DOHH2 (cell line): ENCODE data around the gene RPL35.

Experiments used
- H3F3A ChIP-seq: fragments of 200-600 bp; sonication (generic), shearing (Covaris generic); 2 replicates; pipeline ENCODE4 v1.6.0; 2016; ENCODE audit warnings: antibody characterized with exemption, mild to moderate bottlenecking; ENCODE audit not compliant: control insufficient read depth, insufficient read depth
- H3K27ac ChIP-seq: fragments of 200-600 bp; sonication (generic); 2 replicates; pipeline ENCODE4 v1.5.1; 2014; ENCODE audit warnings: low read depth, mild to moderate bottlenecking, low read length, moderate library complexity
- H3K27me3 ChIP-seq: fragments of 200-600 bp; sonication (generic); 2 replicates; pipeline ENCODE4 v1.6.1; 2014; ENCODE audit warnings: mild to moderate bottlenecking, low read length, mixed read lengths; ENCODE audit not compliant: control insufficient read depth
- H3K36me3 ChIP-seq: fragments of 200-600 bp; sonication (generic); 2 replicates; pipeline ENCODE4 v1.6.1; 2014; ENCODE audit warnings: mild to moderate bottlenecking, low read length, moderate library complexity, mixed read lengths; ENCODE audit not compliant: control insufficient read depth
- H3K4me1 ChIP-seq: fragments of 200-600 bp; sonication (generic); 2 replicates; pipeline ENCODE4 v1.6.1; 2014; ENCODE audit warnings: mild to moderate bottlenecking, low read length, mixed read lengths; ENCODE audit not compliant: control insufficient read depth
- H3K4me2 ChIP-seq: fragments of 200-600 bp; sonication (generic); 2 replicates; pipeline ENCODE4 v1.6.0; 2014; ENCODE audit warnings: mild to moderate bottlenecking, low read length, moderate library complexity
- H3K4me3 ChIP-seq: fragments of 200-600 bp; sonication (generic); 2 replicates; pipeline ENCODE4 v1.5.1; 2014; ENCODE audit warnings: mild to moderate bottlenecking, low read length, mixed read lengths
- H3K79me2 ChIP-seq: fragments of 200-600 bp; sonication (generic); 2 replicates; pipeline ENCODE4 v1.6.1; 2014; ENCODE audit warnings: mild to moderate bottlenecking, low read length, mixed read lengths; ENCODE audit not compliant: control insufficient read depth
- H3K9me2 ChIP-seq: fragments of 200-600 bp; sonication (generic); replicated peaks from 2 replicates; pipeline ENCODE4 v1.6.1; 2014; ENCODE audit warnings: mild to moderate bottlenecking, low read length, mixed read lengths; ENCODE audit not compliant: control insufficient read depth
- H3K9me3 ChIP-seq: fragments of 200-600 bp; sonication (generic); 2 replicates; pipeline ENCODE4 v1.6.1; 2014; ENCODE audit warnings: antibody characterized with exemption, low read length, mixed read lengths; ENCODE audit not compliant: control insufficient read depth, insufficient read depth
- H4K20me1 ChIP-seq: fragments of 200-600 bp; sonication (generic); 2 replicates; pipeline ENCODE4 v1.6.0; 2014; ENCODE audit warnings: low read depth, mild to moderate bottlenecking, antibody characterized with exemption, low read length, moderate library complexity; ENCODE audit not compliant: control insufficient read depth, insufficient read depth
- EZH2phosphoT487 ChIP-seq: fragments of 200-600 bp; sonication (generic); IDR thresholded peaks from 2 replicates; pipeline ENCODE4 v1.6.1; 2017; ENCODE audit warnings: borderline replicate concordance, mild to moderate bottlenecking, antibody characterized with exemption, low read length, moderate library complexity, mixed read lengths
- TF ChIP-seq, protein P1 (sequence below): fragments of 200-600 bp; sonication (generic); IDR thresholded peaks from one replicate; pipeline ENCODE4 v1.5.1; 2014; ENCODE audit warnings: antibody characterized with exemption, mild to moderate bottlenecking, low read depth, low read length; ENCODE audit not compliant: poor library complexity, severe bottlenecking

RPL35 gene

GRCh38 chr9:124829334-124829669 lies 32.5 kb downstream of the RPL35 start:
- peaks cover 10% of the 10 kb centered on the region; the same call in 1 of the 2 replicates for H3K27me3 ChIP-seq
- H3K27ac ChIP-seq: no peak overlapping the region
- H4K20me1 ChIP-seq: no peaks in the 10 kb centered on the region
- H3K79me2 ChIP-seq: no peaks in the 10 kb centered on the region
- TF ChIP-seq, protein P1, sequence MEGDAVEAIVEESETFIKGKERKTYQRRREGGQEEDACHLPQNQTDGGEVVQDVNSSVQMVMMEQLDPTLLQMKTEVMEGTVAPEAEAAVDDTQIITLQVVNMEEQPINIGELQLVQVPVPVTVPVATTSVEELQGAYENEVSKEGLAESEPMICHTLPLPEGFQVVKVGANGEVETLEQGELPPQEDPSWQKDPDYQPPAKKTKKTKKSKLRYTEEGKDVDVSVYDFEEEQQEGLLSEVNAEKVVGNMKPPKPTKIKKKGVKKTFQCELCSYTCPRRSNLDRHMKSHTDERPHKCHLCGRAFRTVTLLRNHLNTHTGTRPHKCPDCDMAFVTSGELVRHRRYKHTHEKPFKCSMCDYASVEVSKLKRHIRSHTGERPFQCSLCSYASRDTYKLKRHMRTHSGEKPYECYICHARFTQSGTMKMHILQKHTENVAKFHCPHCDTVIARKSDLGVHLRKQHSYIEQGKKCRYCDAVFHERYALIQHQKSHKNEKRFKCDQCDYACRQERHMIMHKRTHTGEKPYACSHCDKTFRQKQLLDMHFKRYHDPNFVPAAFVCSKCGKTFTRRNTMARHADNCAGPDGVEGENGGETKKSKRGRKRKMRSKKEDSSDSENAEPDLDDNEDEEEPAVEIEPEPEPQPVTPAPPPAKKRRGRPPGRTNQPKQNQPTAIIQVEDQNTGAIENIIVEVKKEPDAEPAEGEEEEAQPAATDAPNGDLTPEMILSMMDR: no peak
- TF ChIP-seq EZH2phosphoT487: no peak
- no peak overlapping the region for H3K4me3 ChIP-seq
- H3K36me3 ChIP-seq: no peaks in the 10 kb centered on the region
- no peak overlapping the region for H3K4me2 ChIP-seq
- H3F3A ChIP-seq: no peaks in the 10 kb centered on the region
- peaks cover 4% of the 10 kb centered on the region; the same call in 1 of the 2 replicates for H3K9me3 ChIP-seq
- H3K9me2 ChIP-seq: no peaks in the 10 kb centered on the region
- H3K4me1 ChIP-seq: peaks cover 1% of the 10 kb centered on the region; the same call in 1 of the 2 replicates

DNA sequence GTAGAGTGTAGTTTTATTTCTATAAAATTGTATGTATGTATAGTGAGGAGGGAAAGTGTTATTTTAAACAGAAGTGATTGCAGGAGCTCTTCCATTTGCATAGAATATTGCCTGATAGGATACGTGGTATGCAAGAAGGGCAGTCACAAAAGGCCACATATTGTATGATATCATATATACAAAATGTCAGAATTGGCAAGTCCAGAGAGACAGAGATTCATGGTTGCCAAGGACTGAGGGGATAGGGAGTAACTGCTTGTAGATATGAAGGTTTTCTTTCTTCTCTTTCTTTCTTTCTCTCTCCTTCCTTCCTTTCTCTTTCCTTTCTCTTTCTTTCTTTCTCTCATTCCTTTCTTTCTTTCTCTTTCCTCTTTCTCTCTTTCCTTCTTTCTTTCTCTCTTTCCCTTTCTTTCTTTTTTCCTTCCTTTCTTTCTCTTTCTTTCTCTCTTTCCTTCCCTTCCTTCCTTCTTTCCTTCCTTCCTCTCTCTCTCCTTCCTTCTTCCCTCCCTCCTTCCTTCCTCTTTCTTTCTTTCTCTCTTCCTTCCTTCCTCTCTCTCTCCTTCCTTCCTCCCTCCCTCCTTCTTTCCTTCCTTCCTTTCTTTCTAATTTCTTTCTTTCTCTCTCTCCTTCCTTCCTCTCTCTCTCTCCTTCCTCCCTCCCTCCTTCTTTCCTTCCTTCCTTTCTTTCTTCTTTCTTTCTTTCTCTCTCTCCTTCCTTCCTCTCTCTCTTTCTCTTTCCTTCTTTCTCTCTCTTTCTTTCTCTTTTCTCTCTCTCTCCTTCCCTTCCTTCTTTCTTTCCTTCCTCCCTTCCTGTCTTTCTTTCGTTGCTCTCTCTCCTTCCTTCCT lies 33.0 kb downstream of the RPL35 start:
- Histone ChIP-seq H3K79me2 (no peaks in the 10 kb centered on the region), H3K4me1 (peaks cover 3% of the 10 kb centered on the region; the same call in 1 of the 2 replicates), H3K36me3 (no peaks in the 10 kb centered on the region), H3K9me3 (peaks cover 4% of the 10 kb centered on the region; the same call in 1 of the 2 replicates), H3K4me2 (no peak overlapping the region), H4K20me1 (no peaks in the 10 kb centered on the region), H3K27ac (no peak overlapping the region), H3K9me2 (no peaks in the 10 kb centered on the region), H3K27me3 (peaks cover 11% of the 10 kb centered on the region; the same call in 1 of the 2 replicates), H3F3A (no peaks in the 10 kb centered on the region), H3K4me3 (no peak overlapping the region)
- TF ChIP-seq EZH2phosphoT487: no peak
- TF ChIP-seq, protein P1: no peak

GRCh38 chr9:124820698-124821623 lies 40.8 kb downstream of the RPL35 start:
- Histone ChIP-seq H3K79me2 (no peaks in the 10 kb centered on the region), H3K9me2 (no peaks in the 10 kb centered on the region), H3K27me3 (peaks cover 27% of the 10 kb centered on the region), H3F3A (no peaks in the 10 kb centered on the region), H3K36me3 (no peaks in the 10 kb centered on the region), H3K4me2 (no peak overlapping the region), H3K27ac (no peak overlapping the region), H3K9me3 (no peaks in the 10 kb centered on the region), H3K4me3 (no peak overlapping the region), H4K20me1 (no peaks in the 10 kb centered on the region), H3K4me1 (peaks cover 13% of the 10 kb centered on the region)
- TF ChIP-seq EZH2phosphoT487: no peak
- TF ChIP-seq, protein P1: no peak
